ENCODE results near the gene PCDHGB6.
"Not testable (repeated sequence)": the region's sequence is repeated elsewhere in the genome, so short reads cannot be mapped to it uniquely, and the experiment has no call there.

Gene PCDHGB6

DNA sequence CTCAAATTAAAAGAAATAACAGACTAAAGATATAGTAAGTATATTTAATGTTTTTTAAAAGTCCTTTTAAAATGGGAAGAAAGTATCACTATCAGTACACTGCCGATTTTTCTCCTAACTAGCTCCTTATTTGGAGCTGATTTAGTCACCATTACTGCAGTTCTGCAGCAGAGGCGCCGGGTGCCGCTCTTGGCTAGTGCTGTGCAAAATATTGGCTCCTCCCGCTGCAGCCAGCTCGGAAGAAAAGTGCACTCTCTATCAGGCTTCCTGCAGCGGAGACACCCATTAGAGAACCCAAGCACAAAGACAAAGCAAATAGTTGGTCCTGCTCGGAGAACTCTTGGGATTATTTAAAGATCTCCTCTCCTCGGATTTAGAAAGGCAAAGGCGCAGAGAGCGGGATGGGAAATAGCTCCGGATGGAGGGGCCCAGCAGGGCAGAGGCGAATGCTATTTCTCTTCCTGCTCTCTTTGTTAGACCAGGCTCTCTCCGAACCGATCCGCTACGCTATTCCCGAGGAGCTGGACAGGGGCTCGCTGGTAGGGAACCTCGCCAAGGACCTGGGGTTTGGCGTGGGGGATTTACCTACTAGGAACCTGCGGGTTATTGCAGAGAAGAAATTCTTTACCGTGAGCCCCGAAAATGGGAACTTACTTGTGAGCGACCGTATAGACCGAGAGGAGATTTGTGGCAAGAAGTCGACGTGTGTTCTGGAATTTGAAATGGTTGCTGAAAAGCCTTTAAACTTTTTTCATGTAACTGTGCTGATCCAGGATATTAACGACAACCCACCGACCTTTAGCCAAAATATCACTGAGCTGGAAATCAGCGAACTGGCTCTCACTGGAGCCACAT is 37.6 kb upstream of the PCDHGB6 start, which contains the start of gene PCDHGB3:
Gene PCDHGB3, plus strand, starts transcription at position 249 of the 855 bp plus-strand sequence. Its CDS starts 153 bp downstream, at position 402.
- no peak for DNase-seq (ENCODE audit: low read depth)
- H3K4me3 ChIP-seq (ENCODE audit: low read depth, low read length), result no peak within 1 kb of the TSS
- TF ChIP-seq, protein P1, sequence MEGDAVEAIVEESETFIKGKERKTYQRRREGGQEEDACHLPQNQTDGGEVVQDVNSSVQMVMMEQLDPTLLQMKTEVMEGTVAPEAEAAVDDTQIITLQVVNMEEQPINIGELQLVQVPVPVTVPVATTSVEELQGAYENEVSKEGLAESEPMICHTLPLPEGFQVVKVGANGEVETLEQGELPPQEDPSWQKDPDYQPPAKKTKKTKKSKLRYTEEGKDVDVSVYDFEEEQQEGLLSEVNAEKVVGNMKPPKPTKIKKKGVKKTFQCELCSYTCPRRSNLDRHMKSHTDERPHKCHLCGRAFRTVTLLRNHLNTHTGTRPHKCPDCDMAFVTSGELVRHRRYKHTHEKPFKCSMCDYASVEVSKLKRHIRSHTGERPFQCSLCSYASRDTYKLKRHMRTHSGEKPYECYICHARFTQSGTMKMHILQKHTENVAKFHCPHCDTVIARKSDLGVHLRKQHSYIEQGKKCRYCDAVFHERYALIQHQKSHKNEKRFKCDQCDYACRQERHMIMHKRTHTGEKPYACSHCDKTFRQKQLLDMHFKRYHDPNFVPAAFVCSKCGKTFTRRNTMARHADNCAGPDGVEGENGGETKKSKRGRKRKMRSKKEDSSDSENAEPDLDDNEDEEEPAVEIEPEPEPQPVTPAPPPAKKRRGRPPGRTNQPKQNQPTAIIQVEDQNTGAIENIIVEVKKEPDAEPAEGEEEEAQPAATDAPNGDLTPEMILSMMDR (IDR thresholded peaks at IDR 0.05; ENCODE audit: control insufficient read depth, extremely low read depth, insufficient read depth), result 0 out of 2 replicates have a peak, but pooled peaks have one; percentile 18

GRCh38 chr5:141371572-141372475 is 36.0 kb upstream of the PCDHGB6 start:
- TF ChIP-seq, protein P1 (IDR thresholded peaks at IDR 0.05; ENCODE audit: control insufficient read depth, extremely low read depth, insufficient read depth), result no peak
- no peak for DNase-seq (ENCODE audit: low read depth)
- H3K4me3 ChIP-seq (ENCODE audit: low read depth, low read length), result no peak overlapping the region

- H3K4me3 ChIP-seq (ENCODE audit: low read depth, low read length), result peak within 1 kb of the TSS; percentile 21; the same call in 1 of the 2 replicates
- DNase-seq (ENCODE audit: low read depth), result no peak
- TF ChIP-seq, protein P1 (IDR thresholded peaks at IDR 0.05; ENCODE audit: control insufficient read depth, extremely low read depth, insufficient read depth), result peak; percentile 35
These were observed 34.0 kb upstream of the PCDHGB6 start, which contains the start of gene PCDHGA6 for GRCh38 chr5:141373673-141374317. Gene PCDHGA6, plus strand, starts transcription at chr5:141373891. Its CDS starts 193 bp downstream, at chr5:141374084.

GRCh38 chr5:141374627-141375026 is 33.2 kb upstream of the PCDHGB6 start:
- H3K4me3 ChIP-seq (ENCODE audit: low read depth, low read length), result no peak overlapping the region
- DNase-seq (ENCODE audit: low read depth), result no peak
- TF ChIP-seq, protein P1 (IDR thresholded peaks at IDR 0.05; ENCODE audit: control insufficient read depth, extremely low read depth, insufficient read depth), result no peak

- not testable (repeated sequence) for H3K4me3 ChIP-seq (ENCODE audit: low read depth, low read length); DNase-seq (ENCODE audit: low read depth)
These were observed 32.2 kb upstream of the PCDHGB6 start for GRCh38 chr5:141375444-141376155.

GRCh38 chr5:141382469-141383294 is 25.1 kb upstream of the PCDHGB6 start, which contains the start of gene PCDHGA7:
Gene PCDHGA7, plus strand, starts transcription at chr5:141382742. Its CDS starts 158 bp downstream, at chr5:141382900.
- peak within 1 kb of the TSS; percentile 65 for H3K4me3 ChIP-seq (ENCODE audit: low read depth, low read length)
- TF ChIP-seq, protein P1 (IDR thresholded peaks at IDR 0.05; ENCODE audit: control insufficient read depth, extremely low read depth, insufficient read depth), result peak; percentile 57
- no peak for DNase-seq (ENCODE audit: low read depth)
